GM18519 (cell line): ENCODE results near the gene PANX1.

Experiments used
- ATAC-seq: cut with Tn5 transposase; IDR thresholded peaks from one replicate; pipeline ENCODE4 v1.9.1; 2021; ENCODE audit warnings: mild to moderate bottlenecking, moderate library complexity; ENCODE audit not compliant: unreplicated experiment, low FRiP score

PANX1 gene

DNA sequence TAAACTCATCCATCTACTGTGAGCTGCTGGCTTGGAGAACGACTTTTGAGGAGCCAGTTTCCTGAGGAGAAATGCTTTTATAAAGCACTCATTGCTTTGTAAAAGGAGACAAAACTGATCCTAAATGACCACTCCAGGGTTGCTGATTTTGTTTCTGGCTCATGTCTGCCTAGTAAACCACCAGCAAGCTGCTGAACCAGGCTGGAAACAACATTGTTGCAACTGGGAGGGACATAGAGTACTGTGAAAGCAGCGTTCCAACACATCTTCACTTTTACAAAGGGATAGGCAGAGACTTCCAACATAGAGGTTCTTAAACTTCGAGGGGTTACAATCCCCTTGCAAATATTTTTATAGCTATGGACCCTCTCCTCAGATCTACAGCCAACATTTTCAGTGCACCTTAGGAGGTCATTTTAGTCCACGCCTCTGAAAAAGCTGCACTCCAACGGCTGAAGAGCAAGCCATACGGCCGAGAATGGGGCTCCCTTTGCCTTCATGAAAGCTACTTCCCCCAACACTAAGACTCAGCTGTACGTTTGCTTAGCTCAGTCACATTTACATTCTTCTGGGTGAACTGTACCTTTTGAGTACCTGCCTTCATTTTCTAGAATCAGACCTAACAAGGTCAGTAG lies 54.7 kb downstream of the PANX1 start:
- ATAC-seq = no peak

DNA sequence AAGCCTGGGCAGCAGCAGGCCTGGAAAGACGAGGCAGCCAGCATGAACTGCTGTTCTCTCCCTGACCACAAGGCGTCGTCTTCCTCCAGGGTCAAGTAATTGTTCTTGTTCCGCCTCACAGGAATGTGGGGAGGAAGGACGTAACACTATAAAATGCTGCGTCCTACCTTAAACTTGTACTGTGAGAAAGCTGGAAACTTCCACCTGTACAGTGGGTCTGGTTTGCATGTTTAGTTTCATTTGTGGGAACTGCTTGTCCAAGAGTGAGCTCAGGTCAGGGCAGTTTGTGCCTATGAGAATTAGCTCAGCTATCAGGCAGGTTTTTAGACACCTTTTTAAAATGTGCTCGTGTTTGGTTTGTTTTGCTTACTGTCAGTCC lies 55.2 kb downstream of the PANX1 start:
- ATAC-seq = peak; percentile 74

DNA sequence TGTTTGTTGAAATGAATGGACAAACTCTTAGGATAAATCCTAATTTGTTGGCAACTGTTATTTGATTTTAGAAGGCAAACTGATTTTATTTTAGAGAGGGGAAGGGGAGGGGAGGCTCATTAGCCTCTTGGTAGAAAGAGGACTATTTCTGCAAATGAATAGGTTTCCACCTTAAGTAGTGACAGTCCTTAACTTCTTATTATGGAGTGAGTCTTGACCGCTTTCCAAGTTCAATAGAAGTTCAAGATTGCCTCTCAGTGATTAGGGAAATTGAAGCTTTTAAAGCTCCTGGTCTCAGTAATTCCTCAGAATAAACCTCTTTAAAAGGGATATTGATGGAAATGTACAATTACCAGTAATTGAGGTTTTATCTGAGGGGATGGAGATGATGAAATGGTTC lies 55.7 kb downstream of the PANX1 start:
- no peak for ATAC-seq

DNA sequence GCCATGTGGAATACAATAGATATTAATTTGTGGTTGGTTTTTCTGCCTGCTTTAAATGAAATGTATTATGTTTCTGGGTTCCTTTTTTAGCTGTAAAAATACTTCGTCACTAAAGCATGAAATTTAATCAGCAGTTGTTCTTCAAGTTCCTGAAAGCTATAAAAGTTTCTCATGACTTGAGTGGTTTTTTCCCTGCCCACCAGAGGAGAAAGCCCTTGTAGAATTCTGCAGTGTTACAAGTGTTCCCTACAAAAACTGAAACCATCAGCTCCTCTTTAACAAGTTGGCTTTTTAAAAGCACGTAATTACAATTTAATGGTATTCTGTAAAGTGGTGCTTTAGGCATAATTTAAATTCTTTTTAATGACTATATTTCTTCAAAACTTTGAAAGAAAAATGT lies 56.2 kb downstream of the PANX1 start:
- ATAC-seq = no peak

- no peak for ATAC-seq
Measured at GRCh38 chr11:94185416-94186084, 56.9 kb downstream of the PANX1 start.

GRCh38 chr11:94186342-94187203 lies 57.9 kb downstream of the PANX1 start:
- ATAC-seq = no peak

- ATAC-seq = no peak
Measured at GRCh38 chr11:94193288-94193687, 64.6 kb downstream of the PANX1 start.

GRCh38 chr11:94194712-94195111 lies 66.1 kb downstream of the PANX1 start:
- no peak for ATAC-seq

GRCh38 chr11:94196363-94196762 lies 67.7 kb downstream of the PANX1 start:
- no peak for ATAC-seq

DNA sequence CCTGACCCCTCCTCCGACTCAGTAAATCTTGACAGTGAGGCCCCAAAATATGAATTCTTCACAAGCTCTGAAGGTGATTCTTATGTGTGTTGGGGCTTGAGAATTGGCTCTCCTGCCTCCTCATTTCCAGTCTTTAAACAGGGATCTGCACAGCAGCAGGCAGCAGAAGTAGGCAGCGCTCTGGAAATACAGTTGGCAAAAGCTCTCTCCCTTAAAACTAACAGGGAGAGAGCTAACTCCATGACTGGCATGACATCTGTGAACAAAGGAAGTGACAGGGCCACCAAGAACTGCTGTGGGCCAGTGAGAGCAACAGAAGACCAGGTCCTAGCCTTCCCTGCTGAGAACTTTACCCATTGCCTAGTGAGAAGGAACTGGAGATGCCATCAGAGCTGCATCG lies 70.1 kb downstream of the PANX1 start:
- no peak for ATAC-seq

- ATAC-seq = no peak
Measured at GRCh38 chr11:94199136-94200130, 70.8 kb downstream of the PANX1 start.

- no peak for ATAC-seq
Measured at GRCh38 chr11:94201004-94201465, 72.4 kb downstream of the PANX1 start.

DNA sequence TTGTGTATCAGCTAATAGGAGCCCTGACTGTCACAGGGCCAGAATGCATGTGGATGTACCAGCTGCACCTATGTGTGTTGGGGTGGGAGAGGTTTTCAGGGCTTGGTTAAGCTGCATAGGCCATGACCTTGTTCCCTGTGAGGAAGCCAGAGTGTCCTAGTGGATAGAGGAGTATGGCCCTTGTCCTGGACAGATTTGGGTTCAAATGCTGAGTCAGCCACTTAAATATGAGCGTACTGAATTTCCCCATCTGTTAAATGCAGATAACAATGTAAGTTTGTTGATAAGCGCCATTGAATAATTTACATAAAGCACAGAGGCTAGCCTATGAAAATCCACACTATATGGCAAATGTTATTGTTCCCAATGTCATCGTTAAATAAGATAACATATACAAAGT lies 74.4 kb downstream of the PANX1 start:
- ATAC-seq = no peak

DNA sequence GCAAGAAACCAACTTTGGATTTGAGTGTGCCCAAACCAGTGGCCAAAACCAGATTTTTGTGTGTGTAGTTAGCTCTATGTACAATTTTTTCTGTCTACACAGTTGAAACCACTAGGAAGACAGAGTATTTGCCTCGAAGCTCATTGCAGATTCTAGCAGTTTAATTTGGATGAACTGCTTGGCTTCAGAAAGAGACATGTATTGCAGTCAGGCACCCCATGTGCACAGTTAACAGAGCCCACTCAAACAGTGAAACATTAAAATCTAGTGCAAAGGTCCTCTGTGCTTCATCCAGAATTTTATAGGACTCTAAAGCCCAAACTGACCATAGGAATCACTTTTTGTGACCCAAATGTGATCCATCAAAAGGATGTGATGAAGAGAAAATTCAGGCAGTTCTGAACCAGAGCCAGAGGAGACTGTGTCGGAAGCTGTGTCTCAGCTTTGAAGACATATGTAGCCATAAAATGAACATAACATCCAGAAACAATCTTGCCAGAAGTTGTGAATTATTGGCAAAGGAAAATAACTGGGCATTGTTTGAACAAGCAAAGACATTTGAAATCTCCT lies 82.7 kb downstream of the PANX1 start:
- ATAC-seq = no peak

DNA sequence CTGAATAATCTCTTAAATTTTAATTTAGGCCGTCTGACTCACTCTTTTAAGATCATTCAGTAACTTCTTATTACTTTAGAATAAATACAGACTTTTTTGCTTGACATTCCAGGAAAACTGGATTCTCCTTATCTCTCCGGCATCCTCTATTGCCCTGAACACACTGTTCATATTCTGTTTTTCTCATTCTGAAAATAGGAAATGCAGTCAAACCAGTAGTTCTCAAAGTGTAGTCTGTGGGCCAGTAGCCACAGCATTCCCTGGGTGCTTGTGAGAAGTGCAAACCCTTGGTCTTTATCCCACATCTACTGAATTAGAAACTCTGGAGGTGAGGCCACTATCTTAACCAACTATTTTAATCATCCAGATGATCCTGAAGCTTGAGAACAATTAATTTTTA lies 84.3 kb downstream of the PANX1 start:
- ATAC-seq = no peak

- no peak for ATAC-seq
Measured at GRCh38 chr11:94217705-94218104, 89.1 kb downstream of the PANX1 start.

GRCh38 chr11:94218372-94218771 lies 89.7 kb downstream of the PANX1 start:
- ATAC-seq = no peak

- ATAC-seq = no peak
Measured at GRCh38 chr11:94219771-94220170, 91.1 kb downstream of the PANX1 start.

- no peak for ATAC-seq
Measured at GRCh38 chr11:94224078-94224477, 95.4 kb downstream of the PANX1 start.
